ENCODE measurements around the gene PHAF1.

- TF ChIP-seq POLR2A (IDR thresholded peaks at IDR 0.05; ENCODE audit: low read length), result no peak
- TF ChIP-seq GATA1 (IDR thresholded peaks at IDR 0.05; ENCODE audit: low read depth, low read length), result no peak
These were observed 76.8 kb downstream of the PHAF1 start for GRCh38 chr16:67186550-67186950.
